ENCODE data around the gene HEG1. TPM values are rescaled to one million over a fixed set of nuclear protein-coding genes. Genes with fewer than 3 reads are reported as not detected.

HEG1 gene
- total and polyA plus RNA-seq, 11 donors: 23.7 to 211 (median 111) TPM

GRCh38 chr3:124982855-124983254, 72.9 kb downstream of the HEG1 start:
- peak overlapping the region in 3 of 12 donors; percentile 2 to 83 (median 31) for H3K27ac ChIP-seq
- peaks cover 0 to 96% (median 47%) of the 10 kb centered on the region in 9 donors for H3K36me3 ChIP-seq
- ATAC-seq (no peak), DNase-seq (no peak)
- intact Hi-C loops (cut with DNase I): loop anchor here in 2 of 10 donors (5.0 kb wide), 2 partner anchors 56 to 221 kb away; no protein-coding TSS in a partner anchor
- no peak overlapping the region for H3K4me3 ChIP-seq
- H3K4me1 ChIP-seq: peaks cover 4 to 48% (median 22%) of the 10 kb centered on the region in 12 donors
- no peaks in the 10 kb centered on the region for H3K27me3 ChIP-seq
- 59 to 77% (median 66%) methylated on average over 2 of the region's 2 CpGs for WGBS, 4 donors
- TF ChIP-seq CTCF (IDR thresholded peaks at IDR 0.05): no peak
- TF ChIP-seq POLR2A (IDR thresholded peaks at IDR 0.05): no peak
- no peaks in the 10 kb centered on the region for H3K9me3 ChIP-seq

GRCh38 chr3:124981472-124981871, 74.3 kb downstream of the HEG1 start:
- WGBS, 4 donors: 57 to 67% (median 64%) methylated on average over 5 of the region's 5 CpGs
- Histone ChIP-seq H3K27me3 (no peaks in the 10 kb centered on the region), H3K9me3 (no peaks in the 10 kb centered on the region), H3K4me3 (no peak overlapping the region), H3K36me3 (peaks cover 0 to 98% (median 61%) of the 10 kb centered on the region in 9 donors), H3K4me1 (peaks cover 4 to 38% (median 17%) of the 10 kb centered on the region in 12 donors), H3K27ac (no peak overlapping the region)
- no peak for ATAC-seq
- no peak for DNase-seq
- TF ChIP-seq POLR2A (IDR thresholded peaks at IDR 0.05) (no peak), CTCF (IDR thresholded peaks at IDR 0.05) (no peak)
- intact Hi-C loops (cut with DNase I): loop anchor here in 2 of 10 donors (5.0 kb wide), 2 partner anchors 54 to 219 kb away; no protein-coding TSS in a partner anchor

- Histone ChIP-seq H3K9me3 (no peaks in the 10 kb centered on the region), H3K36me3 (peaks cover 0 to 98% (median 68%) of the 10 kb centered on the region in 9 donors), H3K4me1 (peaks cover 0 to 13% (median 3%) of the 10 kb centered on the region in 12 donors), H3K27ac (no peak overlapping the region), H3K4me3 (no peak overlapping the region), H3K27me3 (no peaks in the 10 kb centered on the region)
- intact Hi-C loops (cut with DNase I): loop anchor here in 1 of 10 donors (5.0 kb wide), 1 partner anchor 184 kb away; no protein-coding TSS in a partner anchor
- DNase-seq (no peak), ATAC-seq (no peak)
- TF ChIP-seq CTCF (IDR thresholded peaks at IDR 0.05) (no peak), POLR2A (IDR thresholded peaks at IDR 0.05) (no peak)
- WGBS, 4 donors: 95 to 99% (median 98%) methylated on average over 7 of the region's 7 CpGs
These were observed 77.2 kb downstream of the HEG1 start for GRCh38 chr3:124978627-124979026.

- DNase-seq (no peak), ATAC-seq (no peak)
- TF ChIP-seq CTCF (IDR thresholded peaks at IDR 0.05): no peak
- no peak for TF ChIP-seq POLR2A (IDR thresholded peaks at IDR 0.05)
- intact Hi-C loops (cut with DNase I): loop anchor here in 1 of 10 donors (5.0 kb wide), 1 partner anchor 186 kb away; no protein-coding TSS in a partner anchor
- H3K36me3 ChIP-seq: peaks cover 0 to 100% (median 78%) of the 10 kb centered on the region in 9 donors
- H3K27me3 ChIP-seq: no peaks in the 10 kb centered on the region
- no peak overlapping the region for H3K27ac ChIP-seq
- H3K9me3 ChIP-seq: no peaks in the 10 kb centered on the region
- H3K4me1 ChIP-seq: peaks cover 0 to 7% (median 0%) of the 10 kb centered on the region in 12 donors
- no peak overlapping the region for H3K4me3 ChIP-seq
- WGBS, 4 donors: 91 to 94% (median 93%) methylated on average over 6 of the region's 6 CpGs
These were observed 79.4 kb downstream of the HEG1 start for GRCh38 chr3:124976383-124976782.

All from heart left ventricle (tissue), 16 donors.